GM12864 (cell line): ENCODE data around the gene TVP23A.

Experiments
- DNase-seq: peaks from one replicate; pipeline ENCODE4 v3.0.0-alpha.2; 2011; ENCODE audit warnings: low read depth
- H3K4me3 ChIP-seq: 2 replicates; pipeline ENCODE4 v1.5.1; 2011; ENCODE audit warnings: mild to moderate bottlenecking, low read depth, low read length, control low read depth
- CTCF ChIP-seq: IDR thresholded peaks from 2 replicates; pipeline ENCODE4 v1.5.1; 2011; ENCODE audit warnings: low read depth, mild to moderate bottlenecking, moderate library complexity, low read length, control low read depth, inconsistent platforms; ENCODE audit errors: missing control alignments

TVP23A gene

GRCh38 chr16:10776280-10776679 lies 42.3 kb downstream of the TVP23A start:
- no peak overlapping the region for H3K4me3 ChIP-seq
- DNase-seq: peak; percentile 69
- no peak for TF ChIP-seq CTCF

DNA sequence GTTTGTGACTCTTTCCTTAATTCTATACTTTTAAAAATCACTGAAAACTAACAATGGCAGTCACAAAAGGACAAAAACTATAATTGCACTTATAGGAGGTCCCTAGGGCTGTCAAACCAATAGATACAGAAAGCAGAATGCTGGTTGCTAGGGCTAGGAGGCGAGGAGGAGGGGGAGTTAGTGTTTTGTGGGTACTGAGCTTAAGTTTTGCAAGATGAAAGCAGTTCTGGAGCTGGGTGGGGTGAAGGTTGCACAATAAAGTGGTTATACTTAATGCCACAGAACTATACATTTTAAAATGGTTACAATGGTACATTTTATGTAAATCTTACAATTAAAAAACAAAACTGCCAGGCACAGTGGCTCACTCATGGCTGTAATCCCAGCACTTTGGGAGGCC lies 47.7 kb downstream of the TVP23A start:
- no peak overlapping the region for H3K4me3 ChIP-seq
- no peak for DNase-seq
- no peak for TF ChIP-seq CTCF

GRCh38 chr16:10769381-10769780 lies 49.2 kb downstream of the TVP23A start:
- no peak overlapping the region for H3K4me3 ChIP-seq
- DNase-seq: no peak
- TF ChIP-seq CTCF: no peak

- TF ChIP-seq CTCF: no peak
- DNase-seq: no peak
- no peak overlapping the region for H3K4me3 ChIP-seq
These were observed 51.5 kb downstream of the TVP23A start for GRCh38 chr16:10767127-10767526.

DNA sequence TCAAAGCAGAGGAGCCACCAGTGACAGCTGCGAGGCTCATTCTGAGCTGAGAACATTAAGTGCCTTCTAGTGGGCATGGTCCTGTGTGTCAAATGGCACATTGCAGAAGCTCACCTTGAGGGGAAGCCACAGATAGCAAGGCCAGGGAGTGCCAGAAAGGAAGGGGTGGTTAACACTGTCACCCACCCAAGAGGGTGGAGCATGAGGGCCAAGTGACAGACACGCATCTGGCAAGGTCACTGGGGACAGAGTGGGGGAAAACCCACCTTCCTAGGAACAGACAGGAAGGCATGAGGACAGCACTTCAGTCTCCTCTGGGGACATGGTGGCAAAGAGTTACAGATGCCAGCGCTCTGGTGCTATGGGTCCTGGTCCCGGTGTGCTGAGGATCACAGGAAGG lies 52.8 kb downstream of the TVP23A start:
- no peak for TF ChIP-seq CTCF
- no peak overlapping the region for H3K4me3 ChIP-seq
- DNase-seq: no peak

- H3K4me3 ChIP-seq: no peak overlapping the region
- DNase-seq: no peak
- TF ChIP-seq CTCF: no peak
These were observed 55.1 kb downstream of the TVP23A start for GRCh38 chr16:10763456-10763855.

GRCh38 chr16:10762336-10763016 lies 56.1 kb downstream of the TVP23A start:
- no peak for DNase-seq
- H3K4me3 ChIP-seq: no peak overlapping the region
- TF ChIP-seq CTCF: no peak
